ENCODE results near the gene PSMC3.

GRCh38 chr11:47417712-47418111, 8.5 kb downstream of the PSMC3 start:
- TF ChIP-seq POLR2A (IDR thresholded peaks at IDR 0.05) (no peak), CTCF (IDR thresholded peaks at IDR 0.05) (no peak)

Measured in esophagus squamous epithelium (tissue), 4 donors.